Lower leg skin (tissue), 4 donors: ENCODE data around the gene ELP4. TPM values are rescaled to one million over a fixed set of nuclear protein-coding genes. Genes with fewer than 3 reads are reported as not detected.

ENCODE experiments used
- DNase-seq, 2 donors: peaks; one replicate each; pipeline ENCODE4 v3.0.0-alpha.2; 2019; ENCODE audit warnings: low spot score in 2 of 2
- H3K4me3 ChIP-seq: fragments of 200-600 bp; sonication (generic); 2 replicates; pipeline ENCODE4 v1.5.1; 2017; ENCODE audit warnings: mild to moderate bottlenecking, low read depth; ENCODE audit not compliant: poor library complexity, severe bottlenecking
- CTCF ChIP-seq, 3 donors: fragments of 450-650 bp; IDR thresholded peaks; one replicate each; pipeline ENCODE4 v1.5.1; 2016; ENCODE audit warnings: antibody characterized with exemption in 3 of 3, mild to moderate bottlenecking in 3 of 3, moderate library complexity in 2 of 3
- POLR2A ChIP-seq, 2 donors: fragments of 450-650 bp; IDR thresholded peaks; one replicate each; pipeline ENCODE4 v1.6.1; 2016 to 2017; ENCODE audit warnings: antibody characterized with exemption in 2 of 2, mild to moderate bottlenecking in 1 of 2, moderate library complexity in 1 of 2
- WGBS, 2 donors: methylation state at CpG; one replicate each; pipeline ENCODE4 v1.1.5; 2018; 5-methylcytosine and 5-hydroxymethylcytosine counted together
- intact Hi-C: fragments of 100-400 bp; cut with DNase I; formaldehyde crosslinking; loops from one replicate; pipeline ENCODE4 v1.15.0; 2023; ENCODE audit warnings: low total_unique reads
- total RNA-seq, 4 donors: library from RNA; depleted of rRNA; stranded (reverse); fragments of >200 nt; gene quantifications; one replicate each; pipeline ENCODE4 v1.1.0, GENCODE V29; 2016

Gene ELP4
- 10 to 100 TPM; 20.6 to 23.3 (median 22.2) TPM for total RNA-seq

- H3K4me3 ChIP-seq = peak within 1 kb of the TSS; percentile 85
- intact Hi-C loops = no loop called here
- TF ChIP-seq POLR2A (IDR thresholded peaks at IDR 0.05) = no peak
- TF ChIP-seq CTCF (IDR thresholded peaks at IDR 0.05) = no peak
- 0% methylated on average over 43 to 47 of the region's 47 CpGs for WGBS, 2 donors
- DNase-seq = peak; percentile 97 to 99
Measured at GRCh38 chr11:31509429-31510345, at the start of gene ELP4, which contains the start of gene IMMP1L. Gene ELP4, plus strand, starts transcription at chr11:31509767. Its CDS starts 18 bp downstream, at chr11:31509785. Gene IMMP1L, minus strand, starts transcription at chr11:31509622. Its CDS starts 46,346 bp downstream, at chr11:31463276.

GRCh38 chr11:31464436-31464835 is 45.1 kb upstream of the ELP4 start:
- TF ChIP-seq POLR2A (IDR thresholded peaks at IDR 0.05) (no peak), CTCF (IDR thresholded peaks at IDR 0.05) (no peak)
- intact Hi-C loops = no loop called here
- WGBS, 2 donors = 99% methylated on average over 3 of the region's 3 CpGs
- no peak for DNase-seq
- H3K4me3 ChIP-seq = no peak overlapping the region

- no peak overlapping the region for H3K4me3 ChIP-seq
- intact Hi-C loops = no loop called here
- DNase-seq = no peak
- TF ChIP-seq CTCF (IDR thresholded peaks at IDR 0.05) (no peak), POLR2A (IDR thresholded peaks at IDR 0.05) (no peak)
Measured at GRCh38 chr11:31474083-31474482, 35.5 kb upstream of the ELP4 start.

- WGBS, 2 donors = 85 to 87% methylated on average over 6 of the region's 6 CpGs
- no peak for DNase-seq
- no peak overlapping the region for H3K4me3 ChIP-seq
- intact Hi-C loops = no loop called here
- TF ChIP-seq CTCF (IDR thresholded peaks at IDR 0.05) = no peak
Measured at GRCh38 chr11:31477528-31478222, 31.9 kb upstream of the ELP4 start.

GRCh38 chr11:31478223-31478590 is 31.4 kb upstream of the ELP4 start:
- no peak for DNase-seq
- intact Hi-C loops = no loop called here
- TF ChIP-seq POLR2A (IDR thresholded peaks at IDR 0.05) (no peak), CTCF (IDR thresholded peaks at IDR 0.05) (no peak)
- H3K4me3 ChIP-seq = no peak overlapping the region
- 85 to 88% methylated on average over 2 of the region's 2 CpGs for WGBS, 2 donors
